Astrocyte of the spinal cord (primary cell): Measurements from ENCODE around the gene TMEM178A.

ENCODE experiments used
- DNase-seq: peaks from one replicate; pipeline ENCODE4 v3.0.0; 2011; ENCODE audit warnings: low read depth, low spot score
- H3K4me3 ChIP-seq: 2 replicates; pipeline ENCODE4 v1.5.1; 2011; ENCODE audit warnings: low read depth, mild to moderate bottlenecking, low read length, moderate library complexity
- in situ Hi-C: cut with HindIII; loops from 2 replicates; pipeline ENCODE4 v1.10.0; 2017; ENCODE audit warnings: low sequenced_read_pairs
- TF ChIP-seq, protein P1 (sequence below): IDR thresholded peaks from 2 replicates; pipeline ENCODE4 v1.5.1; 2012; ENCODE audit warnings: low read depth, mild to moderate bottlenecking, low read length, inconsistent platforms

The TMEM178A gene

DNA sequence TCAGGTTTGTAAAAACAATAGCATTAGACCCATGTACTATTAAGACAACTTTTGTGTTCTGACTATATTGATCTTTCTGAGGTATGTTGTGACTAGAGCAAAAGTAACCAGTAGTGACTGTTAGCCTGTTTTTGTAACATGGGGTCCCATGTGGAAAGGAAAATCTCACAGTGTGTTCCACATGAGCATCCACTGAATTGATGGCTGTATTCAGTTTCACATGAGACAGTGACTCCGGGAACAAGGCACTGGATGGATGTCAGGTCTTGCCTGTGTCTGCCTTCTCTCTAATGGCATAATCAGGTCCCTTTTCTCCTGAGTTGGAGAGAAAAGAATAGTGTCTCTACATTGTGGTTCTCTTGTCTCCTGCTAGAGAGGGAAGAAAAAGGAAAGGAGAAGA lies 27.5 kb downstream of the TMEM178A start:
- TF ChIP-seq, protein P1, sequence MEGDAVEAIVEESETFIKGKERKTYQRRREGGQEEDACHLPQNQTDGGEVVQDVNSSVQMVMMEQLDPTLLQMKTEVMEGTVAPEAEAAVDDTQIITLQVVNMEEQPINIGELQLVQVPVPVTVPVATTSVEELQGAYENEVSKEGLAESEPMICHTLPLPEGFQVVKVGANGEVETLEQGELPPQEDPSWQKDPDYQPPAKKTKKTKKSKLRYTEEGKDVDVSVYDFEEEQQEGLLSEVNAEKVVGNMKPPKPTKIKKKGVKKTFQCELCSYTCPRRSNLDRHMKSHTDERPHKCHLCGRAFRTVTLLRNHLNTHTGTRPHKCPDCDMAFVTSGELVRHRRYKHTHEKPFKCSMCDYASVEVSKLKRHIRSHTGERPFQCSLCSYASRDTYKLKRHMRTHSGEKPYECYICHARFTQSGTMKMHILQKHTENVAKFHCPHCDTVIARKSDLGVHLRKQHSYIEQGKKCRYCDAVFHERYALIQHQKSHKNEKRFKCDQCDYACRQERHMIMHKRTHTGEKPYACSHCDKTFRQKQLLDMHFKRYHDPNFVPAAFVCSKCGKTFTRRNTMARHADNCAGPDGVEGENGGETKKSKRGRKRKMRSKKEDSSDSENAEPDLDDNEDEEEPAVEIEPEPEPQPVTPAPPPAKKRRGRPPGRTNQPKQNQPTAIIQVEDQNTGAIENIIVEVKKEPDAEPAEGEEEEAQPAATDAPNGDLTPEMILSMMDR = no peak
- H3K4me3 ChIP-seq = no peak overlapping the region
- no peak for DNase-seq
- in situ Hi-C loops = no loop called here

DNA sequence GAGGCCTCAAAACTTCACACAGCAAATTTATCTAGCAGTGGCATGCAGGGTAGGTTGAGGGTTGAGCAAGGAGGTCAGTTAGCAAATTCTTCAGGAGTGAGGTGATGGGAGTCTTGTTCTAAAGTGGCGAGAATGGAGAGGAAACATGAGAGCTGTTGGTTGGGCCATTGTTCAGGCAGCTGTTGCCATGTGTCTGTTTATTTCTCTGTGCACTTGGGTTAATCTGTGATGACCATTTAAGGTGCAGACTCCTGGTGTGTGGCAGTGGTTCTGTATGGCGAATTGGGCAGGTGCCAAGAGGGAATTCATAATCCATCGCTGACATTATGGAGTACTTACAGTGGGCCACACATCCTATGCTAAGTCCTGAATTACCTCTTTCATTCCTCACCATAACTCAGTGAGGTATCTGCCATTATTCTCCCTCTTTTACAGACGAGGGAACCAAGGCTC lies 30.4 kb downstream of the TMEM178A start:
- peak; percentile 89 for DNase-seq
- no peak overlapping the region for H3K4me3 ChIP-seq
- in situ Hi-C loops = no loop called here
- TF ChIP-seq, protein P1 = no peak

DNA sequence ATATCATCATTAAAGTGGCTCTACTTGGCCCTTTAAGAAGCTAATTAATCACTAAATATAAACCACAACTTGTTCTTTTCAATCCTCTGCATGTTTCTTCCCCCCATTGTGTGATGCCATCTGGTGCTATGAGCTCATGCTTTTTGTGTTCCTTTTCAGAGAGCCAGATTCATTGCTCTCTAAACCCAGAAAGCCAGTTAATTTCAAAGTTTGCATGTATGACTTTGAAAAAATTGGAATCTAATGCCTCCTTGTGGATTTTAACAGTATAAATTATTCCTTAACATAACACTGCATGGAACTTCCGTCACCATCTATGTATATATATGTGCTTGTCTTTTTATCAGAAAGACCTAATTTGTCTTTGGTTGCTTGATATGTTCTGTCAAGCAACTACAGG lies 31.1 kb downstream of the TMEM178A start:
- in situ Hi-C loops = no loop called here
- peak; percentile 85 for DNase-seq

DNA sequence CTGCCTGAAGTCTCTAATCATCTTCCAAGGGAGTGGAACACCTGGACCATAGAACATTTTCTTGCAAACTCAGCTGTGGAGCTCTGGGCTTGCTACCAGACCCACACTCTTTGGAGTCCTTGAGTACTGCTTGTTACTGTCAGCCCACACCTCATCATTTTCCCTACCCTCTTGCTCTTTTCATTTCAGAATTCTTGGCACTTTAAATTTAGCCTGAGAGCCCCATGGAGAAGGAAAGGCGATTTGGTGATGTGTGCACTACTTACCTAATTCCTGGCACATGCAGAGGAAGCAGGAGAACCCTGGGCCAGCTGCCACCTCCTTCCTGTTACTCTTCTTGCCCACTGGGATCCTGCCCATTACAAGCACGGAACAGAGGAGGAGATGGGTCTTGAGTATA lies 31.7 kb downstream of the TMEM178A start:
- in situ Hi-C loops = no loop called here
- H3K4me3 ChIP-seq = no peak overlapping the region
- peak; percentile 7 for DNase-seq
- TF ChIP-seq, protein P1 = no peak

More for the DNA sequence above, 31.1 kb downstream of the TMEM178A start:
- TF ChIP-seq, protein P1 = peak; percentile 32
- no peak overlapping the region for H3K4me3 ChIP-seq

DNA sequence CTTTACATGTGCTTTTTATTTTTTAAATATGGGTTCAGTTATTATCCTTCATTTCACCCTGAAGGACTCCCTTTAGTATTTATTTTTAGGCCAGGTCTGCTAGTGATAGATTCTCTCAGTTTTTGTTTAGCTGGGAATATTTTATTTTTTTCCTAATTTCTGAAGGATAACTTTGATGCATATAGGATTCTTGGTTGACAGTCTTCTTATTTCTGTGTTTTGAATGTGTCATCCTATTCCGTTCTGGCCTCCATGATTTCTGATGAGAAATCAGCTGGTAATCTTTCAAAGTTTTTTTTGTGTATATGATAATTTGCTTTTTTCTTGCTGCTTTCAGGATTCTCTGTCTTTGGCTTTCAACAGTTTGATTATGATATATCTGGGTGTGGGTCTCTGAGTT lies 35.4 kb downstream of the TMEM178A start:
- in situ Hi-C loops = no loop called here
- TF ChIP-seq, protein P1 = no peak
- DNase-seq = no peak
- H3K4me3 ChIP-seq = no peak overlapping the region

DNA sequence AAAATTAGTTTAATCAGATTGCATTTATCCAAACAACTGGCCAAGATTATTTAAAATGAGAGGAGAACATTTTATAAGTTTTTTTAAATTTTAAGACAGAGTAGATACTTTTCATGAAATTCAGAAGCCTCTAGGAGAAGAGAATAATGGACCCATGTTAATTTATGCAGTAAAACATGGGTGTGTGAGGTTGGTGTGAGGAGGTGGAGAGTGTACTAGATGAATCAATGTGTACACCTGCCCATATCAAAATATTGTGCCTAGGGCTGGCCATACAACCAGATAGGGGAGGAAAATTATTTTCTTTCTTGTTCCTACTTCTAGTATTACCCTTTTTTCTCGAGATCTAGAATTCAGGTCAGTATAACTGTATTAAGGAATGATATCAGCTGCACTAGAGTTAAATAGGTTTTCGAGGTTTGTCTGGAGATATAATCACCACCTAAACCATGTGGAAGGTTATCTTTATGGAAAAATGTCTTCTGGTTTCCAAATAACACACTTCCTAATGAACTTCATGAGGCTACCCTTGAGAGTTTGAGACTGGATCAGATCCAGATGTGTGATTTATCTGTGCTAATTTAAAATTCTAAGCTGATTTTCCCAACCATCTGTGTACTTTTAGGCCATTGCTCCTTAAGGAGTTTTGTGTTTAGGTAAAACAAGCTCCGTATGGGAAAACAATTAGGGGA lies 37.6 kb downstream of the TMEM178A start:
- in situ Hi-C loops = no loop called here
- TF ChIP-seq, protein P1 = no peak
- no peak for DNase-seq

More for the DNA sequence above, 37.6 kb downstream of the TMEM178A start:
- H3K4me3 ChIP-seq = no peak overlapping the region
